GM21619 (cell line): ENCODE results near the gene RANBP1.

Experiments
- ATAC-seq: cut with Tn5 transposase; IDR thresholded peaks from one replicate; pipeline ENCODE4 v1.9.1; 2021; ENCODE audit not compliant: unreplicated experiment

RANBP1 gene

GRCh38 chr22:20135806-20136602, 20.1 kb downstream of the RANBP1 start:
- ATAC-seq: no peak

- no peak for ATAC-seq
These were observed 20.6 kb downstream of the RANBP1 start for GRCh38 chr22:20136603-20136873.

- no peak for ATAC-seq
These were observed 21.2 kb downstream of the RANBP1 start for GRCh38 chr22:20137113-20137512.

- ATAC-seq: no peak
These were observed 21.9 kb downstream of the RANBP1 start for GRCh38 chr22:20137671-20138416.

- ATAC-seq: no peak
These were observed 22.5 kb downstream of the RANBP1 start for GRCh38 chr22:20138417-20138738.

GRCh38 chr22:20138868-20139267, 23.0 kb downstream of the RANBP1 start:
- ATAC-seq: no peak

- no peak for ATAC-seq
These were observed 23.6 kb downstream of the RANBP1 start for GRCh38 chr22:20139391-20140106.

- no peak for ATAC-seq
These were observed 24.2 kb downstream of the RANBP1 start for GRCh38 chr22:20140107-20140445.

- ATAC-seq: no peak
These were observed 24.6 kb downstream of the RANBP1 start for GRCh38 chr22:20140521-20140964.

GRCh38 chr22:20141186-20142077, 25.5 kb downstream of the RANBP1 start:
- no peak for ATAC-seq

GRCh38 chr22:20142711-20143621, 27.1 kb downstream of the RANBP1 start:
- ATAC-seq: no peak

- ATAC-seq: no peak
These were observed 28.2 kb downstream of the RANBP1 start for GRCh38 chr22:20143883-20144665.

GRCh38 chr22:20145206-20145831, 29.4 kb downstream of the RANBP1 start:
- ATAC-seq: no peak

GRCh38 chr22:20145832-20146223, 29.9 kb downstream of the RANBP1 start:
- ATAC-seq: no peak

- no peak for ATAC-seq
These were observed 30.9 kb downstream of the RANBP1 start for GRCh38 chr22:20146777-20147176.

- ATAC-seq: no peak
These were observed 31.5 kb downstream of the RANBP1 start for GRCh38 chr22:20147237-20147988.

- ATAC-seq: no peak
These were observed 32.5 kb downstream of the RANBP1 start for GRCh38 chr22:20148414-20148813.
